DMS79 (cell line): ENCODE data around the gene HOXC5.

Experiments
- DNase-seq: peaks from one replicate; lab custom pipeline; 2025; lab: John Stamatoyannopoulos, UW

Gene HOXC5

DNA sequence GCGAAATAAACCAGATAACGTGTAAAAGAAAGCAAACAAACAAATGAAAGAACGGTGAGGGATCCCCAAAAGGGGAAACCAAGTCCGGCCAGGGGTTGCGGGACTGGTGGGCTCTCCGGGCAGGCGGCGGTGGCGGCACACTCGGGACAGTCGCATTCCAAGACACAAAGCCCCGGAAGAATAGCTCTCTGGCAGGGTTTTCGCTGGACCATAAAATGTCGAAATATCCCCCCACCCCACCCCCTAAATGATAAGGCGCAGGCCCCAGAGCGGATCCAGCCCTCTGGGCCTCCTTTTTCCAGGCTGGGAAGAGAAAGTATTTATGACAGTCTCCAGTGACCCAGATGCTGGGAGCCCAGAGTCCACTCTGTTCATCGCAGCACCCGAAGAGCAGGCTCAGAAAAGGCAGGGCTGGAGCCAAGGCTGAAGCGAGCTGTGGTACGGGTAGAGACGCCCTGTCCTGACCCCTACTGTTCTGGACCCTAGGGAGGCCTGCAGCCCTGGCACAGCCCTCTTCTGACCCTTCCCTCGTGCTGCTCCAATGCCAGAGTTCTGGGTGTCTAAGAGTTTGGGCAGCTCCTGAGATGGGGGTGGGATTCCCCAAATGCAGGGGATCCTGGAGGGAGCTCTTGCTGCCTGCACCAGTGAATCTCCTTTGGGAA lies 26.2 kb upstream of the HOXC5 start:
- DNase-seq: no peak

GRCh38 chr12:54007538-54008259 lies 25.2 kb upstream of the HOXC5 start:
- no peak for DNase-seq

DNA sequence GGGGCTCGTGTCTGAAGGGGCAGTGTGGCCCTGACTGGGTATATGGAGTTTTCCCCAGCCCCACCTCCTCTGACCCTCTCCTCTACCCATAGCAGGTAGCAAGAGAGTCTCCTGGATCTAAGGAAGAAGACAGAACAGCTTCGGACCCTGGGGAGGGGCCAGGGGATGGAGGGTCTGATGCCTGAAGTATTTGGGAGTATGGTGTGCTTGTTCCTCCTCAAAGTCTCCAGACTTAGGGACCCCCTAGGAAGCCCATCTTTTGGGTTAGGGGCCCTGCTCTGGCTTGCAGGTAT lies 24.6 kb upstream of the HOXC5 start:
- no peak for DNase-seq

DNA sequence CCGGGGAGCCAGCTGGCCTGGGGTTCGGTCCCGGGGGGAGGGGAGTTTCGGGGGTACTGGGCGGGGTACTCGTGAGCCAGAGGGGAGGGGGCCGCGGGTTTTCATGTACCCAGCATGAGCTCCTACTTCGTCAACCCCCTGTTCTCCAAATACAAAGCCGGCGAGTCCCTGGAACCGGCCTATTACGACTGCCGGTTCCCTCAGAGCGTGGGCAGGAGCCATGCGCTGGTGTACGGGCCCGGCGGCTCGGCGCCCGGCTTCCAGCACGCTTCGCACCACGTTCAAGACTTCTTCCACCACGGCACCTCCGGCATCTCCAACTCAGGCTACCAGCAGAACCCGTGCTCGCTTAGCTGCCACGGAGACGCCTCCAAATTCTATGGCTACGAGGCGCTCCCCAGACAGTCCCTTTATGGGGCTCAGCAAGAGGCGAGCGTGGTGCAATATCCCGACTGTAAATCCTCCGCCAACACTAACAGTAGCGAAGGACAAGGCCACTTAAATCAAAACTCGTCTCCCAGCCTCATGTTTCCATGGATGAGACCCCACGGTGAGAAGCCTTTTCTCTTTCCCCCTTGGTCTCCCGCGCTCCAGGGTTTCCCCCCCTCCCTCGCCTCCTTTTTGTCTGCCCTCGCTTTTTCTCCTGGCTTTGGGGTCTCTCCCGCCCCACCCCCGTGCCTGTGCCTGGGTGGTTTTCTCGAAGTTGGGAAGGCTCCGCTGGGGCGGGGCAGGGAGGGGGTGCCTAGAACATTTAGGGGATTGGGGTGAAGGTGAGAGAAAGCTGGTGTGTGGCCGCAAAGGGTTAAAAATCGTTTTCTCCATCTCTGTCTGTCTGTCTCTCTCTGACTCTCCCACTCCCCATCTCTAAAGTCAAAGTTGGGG lies 23.4 kb upstream of the HOXC5 start:
- DNase-seq: no peak

DNA sequence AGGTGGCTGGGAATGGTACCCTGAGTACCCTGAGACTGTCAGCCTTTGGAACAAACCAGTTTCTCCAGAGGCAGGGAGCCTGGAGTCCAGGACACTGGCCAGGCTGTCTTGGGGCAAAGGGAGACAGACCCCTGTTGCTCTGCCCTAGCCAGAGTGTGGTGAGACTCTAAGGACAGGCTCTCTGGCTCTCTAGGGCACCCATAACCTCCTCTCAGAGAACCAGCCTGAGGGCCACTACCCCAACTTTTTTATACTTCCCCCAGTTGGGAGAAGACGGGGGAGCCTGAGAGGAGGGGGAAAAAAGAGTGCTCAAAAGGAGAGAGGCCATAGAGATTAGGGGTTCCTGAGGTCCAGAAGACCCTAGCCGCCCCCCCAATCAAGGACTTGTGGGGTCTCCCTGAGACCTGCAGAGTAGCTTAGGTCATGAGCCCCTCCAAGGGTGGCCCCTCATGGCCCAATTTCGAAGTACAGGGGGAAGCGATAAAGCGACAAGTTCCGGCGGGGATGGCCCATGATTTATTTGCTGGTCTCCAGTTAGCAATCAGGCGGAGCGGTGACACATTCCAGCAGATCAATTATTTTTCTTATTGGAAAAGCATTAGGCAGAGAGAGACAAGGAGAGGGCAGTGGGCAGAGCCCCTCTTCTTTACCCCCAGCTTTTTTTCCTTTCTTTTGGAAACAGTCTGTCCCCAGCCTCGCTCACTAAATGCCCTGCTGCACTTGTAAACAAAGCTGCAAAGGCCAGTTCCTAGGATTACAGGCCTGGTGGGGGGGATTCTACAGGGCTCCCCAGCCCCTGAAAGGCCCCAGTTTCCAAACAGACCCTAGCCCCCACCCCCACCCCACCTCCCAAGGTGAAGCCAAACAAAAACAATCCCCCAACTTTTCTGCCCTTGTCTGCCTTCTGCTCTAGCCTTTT lies 22.5 kb upstream of the HOXC5 start:
- no peak for DNase-seq

DNA sequence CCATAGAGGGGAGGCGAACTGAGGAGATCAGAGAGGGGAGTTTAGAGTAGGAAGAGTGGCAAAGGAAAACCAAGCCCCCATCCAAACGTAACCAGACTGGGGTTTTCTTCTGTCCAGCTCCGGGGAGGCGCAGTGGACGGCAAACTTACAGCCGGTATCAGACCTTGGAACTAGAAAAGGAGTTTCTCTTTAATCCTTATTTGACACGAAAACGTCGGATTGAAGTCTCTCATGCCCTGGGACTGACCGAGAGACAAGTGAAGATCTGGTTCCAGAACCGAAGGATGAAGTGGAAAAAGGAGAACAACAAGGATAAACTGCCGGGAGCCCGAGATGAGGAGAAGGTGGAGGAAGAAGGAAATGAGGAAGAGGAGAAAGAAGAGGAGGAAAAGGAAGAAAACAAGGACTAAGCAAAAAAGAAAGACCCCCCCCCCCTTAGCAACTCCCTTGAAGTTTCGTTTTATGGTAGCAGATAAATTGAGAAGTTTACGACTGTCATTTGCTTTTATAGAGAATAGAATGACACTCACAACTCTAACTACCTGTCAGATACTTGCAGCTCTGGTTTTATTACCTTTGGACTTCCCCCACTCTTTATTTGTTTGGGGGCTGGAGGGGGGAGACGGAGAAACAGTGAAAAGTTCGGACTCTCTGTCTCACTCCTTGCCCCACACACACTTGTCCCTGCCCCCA lies 21.7 kb upstream of the HOXC5 start:
- DNase-seq: no peak

GRCh38 chr12:54011665-54012532 lies 21.0 kb upstream of the HOXC5 start:
- DNase-seq: no peak

DNA sequence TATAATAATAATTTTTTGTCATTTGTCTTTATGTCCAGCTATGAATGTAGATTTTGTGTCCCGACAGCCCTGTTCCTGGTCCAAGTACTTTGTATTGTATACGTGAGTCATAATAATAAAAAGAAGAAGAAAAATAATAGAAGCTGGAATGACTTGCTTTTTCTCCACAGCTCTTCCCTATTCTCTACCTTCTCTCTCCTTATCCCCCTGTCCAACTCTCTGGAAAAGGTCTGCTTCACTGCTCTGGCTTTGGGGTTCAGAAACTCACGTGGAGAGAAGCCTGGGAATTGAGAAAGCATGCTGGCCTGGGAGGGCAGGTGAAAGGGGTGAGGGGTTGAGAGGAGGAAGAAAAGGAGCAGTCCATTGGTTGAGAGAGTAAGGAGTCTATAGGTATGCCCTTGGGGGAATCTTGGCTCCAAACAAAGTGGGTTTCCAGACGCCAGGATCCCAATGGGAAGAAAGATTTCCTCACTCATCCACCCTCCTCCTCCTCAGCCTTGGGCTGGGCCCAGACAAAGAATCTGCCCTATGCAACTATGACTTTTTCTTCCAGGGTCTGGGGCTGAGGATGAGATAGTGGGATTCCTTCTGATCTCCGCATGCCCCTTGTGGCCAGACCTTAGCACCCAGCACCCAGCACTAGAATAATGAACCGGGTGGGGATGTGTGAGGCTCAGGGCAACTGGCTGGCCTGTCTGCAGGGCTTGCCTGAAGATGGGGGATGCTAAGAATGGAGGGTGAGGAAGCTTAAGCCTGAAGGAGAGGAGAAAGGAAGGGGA lies 20.0 kb upstream of the HOXC5 start:
- DNase-seq: no peak

DNA sequence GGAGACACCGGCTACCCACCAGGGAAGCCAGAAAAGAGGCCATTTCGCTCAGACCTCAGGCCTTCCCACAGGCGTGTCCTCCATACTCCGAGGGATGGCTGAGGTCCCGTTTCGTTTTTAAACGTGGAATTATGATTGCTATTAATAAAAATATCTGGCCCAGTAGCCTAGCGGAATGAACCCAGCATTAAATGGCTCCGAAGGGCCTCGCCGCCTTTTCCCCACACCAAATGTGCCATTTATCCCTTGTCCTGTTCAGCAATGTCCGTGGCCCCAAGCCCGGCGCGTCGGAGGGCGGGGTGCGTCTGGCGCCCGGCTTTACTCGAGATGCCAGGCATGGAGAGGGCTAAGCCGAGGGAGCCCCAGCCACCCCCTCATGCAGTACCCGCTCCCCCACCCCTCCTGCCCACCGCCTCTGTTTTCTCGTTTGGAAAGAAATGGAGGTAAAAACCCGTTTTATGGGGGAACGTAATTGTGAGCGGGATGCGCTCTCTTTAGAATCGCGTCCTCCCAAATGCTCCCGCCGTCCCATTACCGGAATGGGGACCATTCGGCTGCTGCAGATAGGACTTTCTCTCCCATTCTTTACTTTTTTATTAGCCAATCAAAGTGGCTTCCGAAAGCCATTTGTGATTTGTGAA lies 18.4 kb upstream of the HOXC5 start:
- no peak for DNase-seq

DNA sequence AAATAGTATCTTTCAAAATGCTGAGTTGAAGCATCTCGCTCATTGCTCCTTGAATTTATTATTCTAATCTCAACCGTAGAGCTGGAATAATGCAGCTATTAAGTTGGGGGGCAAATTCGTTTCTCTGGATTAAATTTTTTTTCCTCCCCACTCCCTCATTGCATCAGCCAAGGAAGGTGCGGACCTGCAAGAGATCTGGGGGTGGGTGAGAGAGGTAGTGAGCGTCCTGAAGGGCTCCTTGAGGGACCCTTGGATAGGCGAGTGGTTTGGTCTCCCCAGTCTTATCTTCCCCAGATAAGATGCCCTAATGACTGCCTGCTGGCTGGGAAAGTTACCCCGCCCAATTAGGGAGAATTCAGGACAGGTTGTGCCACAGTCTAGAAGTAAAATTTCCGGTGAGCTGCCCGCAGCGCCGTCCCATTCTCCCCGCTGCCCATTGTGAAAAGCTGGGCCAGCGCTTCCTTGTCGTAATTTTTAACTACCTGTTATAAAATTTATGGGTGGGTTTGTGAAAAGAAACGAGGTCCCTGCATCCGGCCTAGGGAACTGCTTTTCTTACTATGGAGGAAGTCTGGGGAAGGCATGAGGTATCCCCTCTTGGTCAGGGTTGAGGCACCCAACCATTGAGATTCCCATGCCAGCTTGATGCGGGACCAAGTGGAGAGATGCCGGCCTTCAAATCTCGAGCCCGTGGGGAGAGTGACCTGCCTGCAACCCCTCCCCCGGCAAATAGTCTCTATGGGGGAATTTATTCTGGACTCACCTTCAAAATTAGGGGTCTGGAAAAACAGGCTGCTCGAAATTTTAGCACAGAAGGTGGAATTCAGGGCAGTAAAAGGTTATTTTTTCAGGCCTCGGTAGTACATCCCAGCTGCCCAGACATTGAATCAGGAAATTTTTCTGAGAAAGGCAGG lies 17.6 kb upstream of the HOXC5 start:
- no peak for DNase-seq

DNA sequence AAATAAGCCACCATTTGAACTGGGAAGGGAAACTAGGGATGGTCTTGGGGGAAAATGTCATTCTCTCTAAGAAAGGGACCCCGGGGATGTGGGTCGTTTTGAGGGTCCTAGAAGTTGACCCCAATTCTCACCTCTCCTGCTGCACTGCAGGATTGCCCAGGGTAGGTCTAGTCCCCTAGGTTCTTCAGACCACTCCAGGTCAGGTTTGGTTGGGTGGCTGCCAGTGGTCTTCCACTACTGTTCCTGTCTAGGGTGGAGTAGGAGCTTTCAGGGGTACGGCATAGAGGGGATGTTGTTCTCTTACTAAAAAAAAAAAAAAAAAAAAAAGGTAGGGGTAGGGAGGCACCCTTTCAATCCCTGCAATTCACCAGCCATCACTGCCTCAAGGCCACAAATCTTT lies 16.8 kb upstream of the HOXC5 start:
- no peak for DNase-seq

DNA sequence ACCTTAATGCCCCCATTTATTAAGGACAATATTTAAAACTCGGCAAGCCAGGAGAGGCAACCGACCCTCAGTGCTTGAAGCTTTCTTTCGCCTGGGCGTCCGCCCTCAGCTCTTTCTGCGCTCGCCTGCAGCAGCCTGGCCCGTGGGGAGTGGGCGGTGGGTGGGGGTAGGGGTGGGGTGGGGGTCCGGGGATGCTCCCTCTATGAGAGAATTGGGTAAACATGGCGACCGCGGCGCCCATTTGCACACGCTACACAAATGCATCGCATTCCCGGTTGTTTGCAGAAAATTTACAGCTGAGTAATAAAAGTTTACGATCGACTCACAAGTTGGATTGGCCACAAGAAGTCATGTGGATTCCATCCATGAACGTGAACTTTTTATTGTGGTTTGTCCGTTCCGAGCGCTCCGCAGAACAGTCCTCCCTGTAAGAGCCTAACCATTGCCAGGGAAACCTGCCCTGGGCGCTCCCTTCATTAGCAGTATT lies 16.3 kb upstream of the HOXC5 start:
- peak; percentile 57 for DNase-seq

- peak; percentile 49 for DNase-seq
These were observed 15.6 kb upstream of the HOXC5 start for GRCh38 chr12:54017027-54017788.

DNA sequence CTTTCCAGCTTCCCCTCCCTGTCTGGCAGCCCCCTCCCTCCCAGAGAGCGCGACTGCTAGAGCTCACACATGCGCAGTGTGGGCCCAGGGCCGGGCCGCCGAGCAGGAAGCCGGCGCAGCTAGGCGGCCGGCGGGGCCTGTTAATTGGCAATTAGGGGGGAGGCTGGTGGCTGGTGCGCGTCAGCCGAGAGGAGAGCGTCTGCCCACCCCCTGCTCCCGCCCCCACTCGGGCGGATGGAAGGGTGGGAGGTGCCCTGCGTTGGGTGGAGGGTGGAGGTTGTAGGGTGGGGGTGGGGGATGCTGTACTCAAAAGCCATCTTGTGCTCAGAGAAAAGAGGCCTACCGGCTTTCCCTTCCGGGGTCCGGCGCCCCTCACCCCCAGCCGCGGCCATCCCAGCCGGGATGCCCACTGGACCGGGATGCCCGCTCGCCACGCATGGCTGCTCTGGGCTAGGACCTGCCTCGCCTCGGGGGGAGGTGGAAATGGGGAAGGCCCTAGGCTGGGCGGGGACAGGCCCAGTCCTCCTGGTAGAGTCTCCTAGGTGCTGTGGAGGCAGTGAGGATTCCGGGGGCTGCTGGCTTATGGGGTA lies 14.9 kb upstream of the HOXC5 start:
- peak; percentile 74 for DNase-seq

DNA sequence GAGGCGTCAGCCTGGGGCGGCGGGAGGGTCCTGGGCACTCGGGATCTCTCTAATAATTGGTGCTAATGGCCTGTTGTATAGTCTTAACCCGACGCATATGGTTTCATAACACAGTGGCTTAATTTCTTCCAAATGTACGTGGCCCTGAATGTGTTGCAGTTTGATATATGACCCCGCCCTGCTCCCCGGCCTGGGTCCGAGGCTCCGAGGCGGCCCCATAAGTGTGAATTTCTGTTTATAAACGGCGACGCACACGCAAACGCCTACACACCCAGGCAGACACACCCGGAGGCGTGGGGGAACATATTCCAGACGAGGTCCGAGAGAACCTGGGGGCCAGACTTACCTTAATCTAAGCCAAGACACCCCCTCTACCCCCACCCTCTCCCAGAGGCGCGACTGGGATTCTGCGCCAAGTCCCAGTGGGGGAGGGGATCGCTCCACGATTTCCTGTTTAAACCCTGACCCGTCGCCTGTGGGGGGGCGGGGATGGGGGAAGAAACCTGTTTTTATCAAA lies 14.3 kb upstream of the HOXC5 start:
- no peak for DNase-seq

- DNase-seq: no peak
These were observed 13.6 kb upstream of the HOXC5 start for GRCh38 chr12:54019091-54019811.
